Neural progenitor cell (in vitro differentiated cells): Measurements from ENCODE around the gene IL20RA.

Experiments
- CTCF ChIP-seq: fragments of 200-600 bp; sonication (generic); IDR thresholded peaks from 2 replicates; pipeline ENCODE4 v1.5.1; 2017; ENCODE audit warnings: antibody characterized with exemption, mild to moderate bottlenecking
- EZH2phosphoT487 ChIP-seq: fragments of 200-600 bp; sonication (generic); IDR thresholded peaks from 2 replicates; pipeline ENCODE4 v1.6.1; 2017; ENCODE audit warnings: antibody characterized with exemption

DNA sequence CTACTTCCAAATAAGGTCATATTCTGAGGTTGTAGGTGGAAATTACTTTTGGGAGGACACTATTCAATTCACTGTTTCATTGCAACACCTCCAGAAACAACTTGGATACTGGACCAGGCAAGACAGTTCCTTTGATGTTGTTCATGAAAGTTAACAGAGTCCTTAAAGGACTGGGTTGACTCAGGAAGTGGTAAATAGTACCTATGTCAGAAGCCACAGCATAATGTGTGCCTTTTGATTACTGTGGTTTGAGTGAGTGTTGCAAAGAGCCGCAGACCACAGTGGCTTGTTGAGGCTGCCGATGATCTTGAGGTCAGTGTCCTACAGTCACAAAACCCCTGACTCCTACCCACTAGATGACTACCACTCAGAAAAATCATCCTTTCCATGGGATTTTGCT, 10.9 kb downstream of the IL20RA start:
- TF ChIP-seq EZH2phosphoT487 (no peak), CTCF (no peak)
